HG02943 (cell line): Measurements from ENCODE around the gene RTP4.
"Not testable (repeated sequence)": the region's sequence is repeated elsewhere in the genome, so short reads cannot be mapped to it uniquely, and the experiment has no call there.

Experiments
- ATAC-seq: cut with Tn5 transposase; IDR thresholded peaks from one replicate; pipeline ENCODE4 v1.9.1; 2021; ENCODE audit warnings: mild to moderate bottlenecking, low read depth, moderate library complexity; ENCODE audit not compliant: unreplicated experiment

The RTP4 gene

GRCh38 chr3:187367561-187368103 lies 553 bp upstream of the RTP4 start:
- peak; percentile 3 for ATAC-seq

DNA sequence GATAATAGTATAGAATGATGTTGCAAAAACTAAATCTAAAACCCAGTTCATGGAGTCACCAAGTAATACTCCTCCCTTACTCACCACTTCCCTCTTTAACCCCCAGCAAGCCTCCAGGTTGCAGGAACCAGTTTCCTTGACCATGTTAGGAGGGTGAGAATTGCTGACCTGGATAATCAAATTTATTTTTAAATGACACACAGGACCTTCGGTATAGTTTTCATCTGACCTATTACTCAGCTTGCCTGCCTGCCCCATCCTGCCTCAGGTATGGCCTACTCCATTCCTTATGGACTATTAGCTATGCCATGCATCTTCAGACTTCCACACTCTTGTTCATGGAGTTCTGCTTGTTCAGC lies 883 bp downstream of the RTP4 start:
- peak; percentile 24 for ATAC-seq

DNA sequence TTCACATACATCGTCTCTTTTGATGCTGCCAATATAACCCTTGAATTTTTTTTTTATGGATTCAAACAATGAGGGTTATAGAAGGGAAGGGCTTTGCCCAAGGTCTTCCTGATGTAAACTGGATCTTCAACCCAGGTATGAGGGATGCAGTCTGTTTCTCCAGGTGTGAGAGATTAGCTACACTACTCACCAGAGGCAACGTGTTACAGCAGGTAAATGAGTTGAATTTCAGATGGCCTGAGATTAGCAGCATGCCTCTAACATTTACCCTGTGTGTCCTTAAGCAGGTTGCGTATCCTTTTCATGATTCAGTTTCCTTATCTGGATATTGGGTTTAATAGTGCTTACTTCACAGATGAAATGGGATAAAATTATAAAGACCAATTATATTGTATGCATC lies 1.9 kb downstream of the RTP4 start:
- ATAC-seq, result no peak

- ATAC-seq, result no peak
These were observed 7.4 kb downstream of the RTP4 start for GRCh38 chr3:187375581-187375980.

DNA sequence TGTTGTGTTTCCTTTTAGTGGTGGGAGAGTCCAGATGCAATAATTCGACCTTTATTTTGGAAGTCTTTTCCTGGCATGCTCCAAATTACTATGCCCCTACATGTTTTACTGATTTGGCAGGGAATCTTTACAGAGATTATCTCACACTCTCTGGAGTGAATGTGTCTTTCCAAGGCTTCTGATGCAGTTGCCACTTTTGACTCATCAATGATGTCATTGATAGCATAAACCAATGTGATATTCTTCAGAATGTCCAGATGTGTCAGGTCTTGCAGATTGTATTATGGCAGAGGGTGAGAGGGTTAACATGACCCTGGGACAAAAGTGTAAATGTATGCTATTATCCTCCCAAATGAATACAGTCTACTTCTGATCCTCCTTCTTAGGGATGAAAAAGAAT lies 9.7 kb downstream of the RTP4 start:
- ATAC-seq, result no peak

DNA sequence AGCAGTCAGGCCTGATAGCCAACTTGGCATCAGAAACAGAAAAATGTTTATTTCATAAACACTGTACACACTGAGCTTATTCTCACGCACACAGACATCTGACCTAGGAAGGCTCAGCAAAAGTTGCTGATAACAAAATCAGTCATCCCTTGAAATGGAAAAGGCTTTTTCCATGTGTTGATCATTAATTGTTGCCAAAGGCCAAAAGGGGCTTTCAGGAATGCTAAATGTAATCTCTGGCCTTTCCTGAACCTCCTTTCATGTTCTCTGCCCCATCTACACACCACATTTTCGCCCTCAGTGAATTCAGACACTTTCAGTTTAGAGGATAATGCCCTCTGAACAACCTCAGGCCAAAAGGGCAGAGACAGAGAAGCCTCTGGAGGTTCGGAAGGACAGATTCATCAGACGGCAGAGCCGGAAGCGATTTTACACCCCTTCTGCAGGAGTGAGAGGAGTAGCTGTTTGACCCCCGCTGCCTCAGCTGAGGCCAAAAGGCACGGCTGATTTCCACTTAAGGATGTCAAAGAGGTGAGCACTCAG lies 14.5 kb downstream of the RTP4 start:
- ATAC-seq, result no peak

DNA sequence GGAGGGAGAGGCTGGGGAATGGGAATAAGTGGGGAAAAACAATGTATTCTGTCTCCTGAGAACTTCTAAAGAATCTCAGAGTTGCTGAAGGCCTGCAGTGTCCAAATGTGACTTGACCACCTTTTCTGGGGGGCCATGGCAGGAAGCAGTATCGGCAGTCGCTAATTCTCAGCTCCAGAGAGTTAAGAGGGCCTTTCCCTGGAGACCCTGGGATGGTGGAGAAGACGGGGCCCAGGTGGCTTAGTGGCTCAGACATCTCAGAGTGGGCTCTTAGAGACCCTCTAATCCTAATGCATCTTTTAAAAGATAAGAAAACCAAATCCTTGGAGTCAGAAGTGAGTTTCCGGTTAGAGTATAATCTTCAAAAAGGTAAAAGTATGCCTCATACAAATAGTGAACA lies 15.1 kb downstream of the RTP4 start:
- ATAC-seq, result no peak

DNA sequence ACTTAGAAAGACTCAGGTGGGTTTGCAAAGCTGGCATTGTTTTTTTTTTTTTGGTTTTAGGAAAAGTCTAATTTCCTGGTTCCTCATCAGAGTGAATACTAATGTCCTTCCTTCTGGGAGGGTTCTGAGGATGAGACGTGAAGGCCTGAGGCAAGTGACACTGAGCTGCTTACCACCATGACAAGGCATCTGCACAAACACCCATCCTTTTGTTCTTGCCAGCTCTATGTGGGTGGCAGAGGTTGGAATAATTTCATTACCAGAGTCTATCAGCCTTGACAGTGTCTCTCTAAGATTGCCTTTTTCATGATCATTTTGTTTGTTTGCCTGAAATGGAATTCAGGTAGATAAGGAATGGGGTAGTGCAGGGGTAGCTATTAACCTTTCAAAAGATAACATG lies 17.1 kb downstream of the RTP4 start:
- no peak for ATAC-seq

GRCh38 chr3:187396661-187397060 lies 28.5 kb downstream of the RTP4 start:
- ATAC-seq, result no peak

DNA sequence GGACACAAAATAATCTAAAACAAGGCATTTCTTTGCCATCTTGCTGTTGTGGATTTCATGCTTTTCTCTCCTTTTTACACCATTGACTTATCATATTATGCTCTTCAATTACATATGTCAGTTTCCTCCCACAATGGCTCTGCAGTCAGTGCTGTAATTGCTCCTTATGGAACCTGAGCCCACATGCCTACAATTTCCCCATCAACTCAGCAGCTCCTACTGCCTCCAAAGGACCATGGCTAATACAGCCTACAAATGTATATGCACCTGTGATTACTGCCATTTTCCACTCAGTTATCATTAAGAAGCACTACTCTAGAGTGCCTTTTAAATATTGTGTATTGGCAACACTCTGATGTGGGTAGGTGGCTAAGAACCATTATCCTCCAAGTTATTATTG lies 30.8 kb downstream of the RTP4 start:
- no peak for ATAC-seq

GRCh38 chr3:187400756-187401155 lies 32.6 kb downstream of the RTP4 start:
- no peak for ATAC-seq

- no peak for ATAC-seq
These were observed 33.7 kb downstream of the RTP4 start for GRCh38 chr3:187401856-187402255.

- no peak for ATAC-seq
These were observed 35.6 kb downstream of the RTP4 start for GRCh38 chr3:187403768-187404288.

DNA sequence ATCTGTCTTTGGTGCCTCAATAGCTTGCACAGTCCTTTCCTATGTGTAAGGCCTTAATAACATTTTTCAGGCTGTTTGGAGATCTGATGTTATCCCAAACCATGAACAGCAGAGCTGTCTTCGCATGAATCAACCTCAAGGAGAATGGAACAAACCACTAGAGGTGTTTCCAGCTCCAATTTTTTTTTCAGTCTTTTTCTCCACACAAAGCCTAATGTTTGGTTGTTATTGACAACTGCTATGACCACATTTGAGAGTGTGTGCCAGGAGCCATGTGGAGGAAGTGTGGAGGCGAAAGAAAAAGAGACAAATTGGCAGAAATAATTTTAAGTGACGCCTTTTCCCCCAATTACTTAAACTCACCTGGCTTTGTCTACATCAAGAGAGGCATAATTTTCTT lies 38.7 kb downstream of the RTP4 start:
- ATAC-seq, result no peak

DNA sequence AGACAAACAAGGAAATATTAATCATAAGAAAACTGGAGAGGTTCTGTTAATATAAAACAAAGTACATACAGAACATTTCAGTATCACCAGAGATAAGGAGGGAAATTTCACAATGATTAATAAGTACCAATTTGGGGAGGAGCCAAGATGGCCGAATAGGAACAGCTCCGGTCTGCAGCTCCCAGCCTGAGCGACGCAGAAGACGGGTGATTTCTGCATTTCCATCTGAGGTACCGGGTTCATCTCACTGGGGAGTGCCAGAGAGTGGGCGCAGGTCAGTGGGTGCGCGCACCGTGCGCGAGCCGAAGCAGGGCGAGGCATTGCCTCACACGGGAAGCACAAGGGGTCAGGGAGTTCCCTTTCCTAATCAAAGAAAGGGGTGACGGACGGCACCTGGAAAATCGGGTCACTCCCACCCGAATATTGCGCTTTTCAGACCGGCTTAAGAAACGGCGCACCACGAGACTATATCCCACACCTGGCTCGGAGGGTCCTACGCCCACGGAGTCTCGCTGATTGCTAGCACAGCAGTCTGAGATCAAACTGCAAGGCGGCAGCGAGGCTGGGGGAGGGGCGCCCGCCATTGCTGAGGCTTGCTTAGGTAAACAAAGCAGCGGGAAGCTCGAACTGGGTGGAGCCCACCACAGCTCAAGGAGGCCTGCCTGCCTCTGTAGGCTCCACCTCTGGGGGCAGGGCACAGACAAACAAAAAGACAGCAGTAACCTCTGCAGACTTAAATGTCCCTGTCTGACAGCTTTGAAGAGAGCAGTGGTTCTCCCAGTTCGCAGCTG lies 44.0 kb downstream of the RTP4 start:
- ATAC-seq, result not testable (repeated sequence)
